IMR-90 (cell line): Measurements from ENCODE around the gene SIRT2. TPM values are rescaled to one million over a fixed set of nuclear protein-coding genes. Genes with fewer than 3 reads are reported as not detected.

ENCODE experiments used
- ATAC-seq: fragments of 200-7000 bp; cut with Tn5 transposase; 2 replicates; pipeline ENCODE4 v1.9.1; 2020; ENCODE audit warnings: low read depth, mild to moderate bottlenecking, moderate library complexity
- BruUV-seq: library from RNA; stranded (reverse); fragments of 400-500 nt; replicated peaks from 2 replicates; lab custom pipeline; 2021; lab: Mats Ljungman, UMichigan
- CTCF ChIA-PET: fragments of 300-600 bp; formaldehyde crosslinking; extraction: SDS; loops from one replicate; lab custom pipeline; 2021; ENCODE audit warnings: antibody characterized with exemption; lab: Yijun Ruan, JAX
- POLR2A ChIA-PET: fragments of 300-600 bp; sonication (Branson Sonifier 250); formaldehyde crosslinking; loops from one replicate; lab custom pipeline; 2022; ENCODE audit warnings: antibody characterized with exemption; ENCODE audit not compliant: unreplicated experiment; lab: Charles Lee
- DNase-seq: peaks from one replicate; pipeline ENCODE4 v3.0.0; 2013
- H2AFZ ChIP-seq: replicated peaks from 2 replicates; pipeline ENCODE3; 2013; ENCODE audit warnings: low read length, mild to moderate bottlenecking; ENCODE audit not compliant: poor library complexity
- H2AK5ac ChIP-seq: 2 replicates; pipeline ENCODE4 v1.6.1; 2013; ENCODE audit warnings: low read depth, low read length, inconsistent platforms
- H2AK9ac ChIP-seq: replicated peaks from 2 replicates; pipeline ENCODE3; 2013; ENCODE audit warnings: mild to moderate bottlenecking, low read depth, low read length, moderate library complexity; ENCODE audit not compliant: poor library complexity
- H2BK120ac ChIP-seq: 2 replicates; pipeline ENCODE4 v1.6.1; 2013; ENCODE audit warnings: low read depth, low read length, inconsistent platforms
- H2BK15ac ChIP-seq: 3 replicates; pipeline ENCODE4 v1.6.1; 2013; ENCODE audit warnings: low read depth, low read length, inconsistent platforms
- H2BK20ac ChIP-seq: 2 replicates; pipeline ENCODE4 v1.6.1; 2013; ENCODE audit warnings: low read depth, mild to moderate bottlenecking, inconsistent platforms, low read length, moderate library complexity
- H2BK5ac ChIP-seq: 2 replicates; pipeline ENCODE4 v1.6.1; 2013; ENCODE audit warnings: mild to moderate bottlenecking, low read depth, low read length, inconsistent platforms; ENCODE audit not compliant: poor library complexity, severe bottlenecking
- H3K14ac ChIP-seq: replicated peaks from 2 replicates; pipeline ENCODE4 v1.6.1; 2013; ENCODE audit warnings: low read depth, low read length, inconsistent platforms
- H3K18ac ChIP-seq: 2 replicates; pipeline ENCODE4 v1.6.1; 2013; ENCODE audit warnings: low read depth, low read length, control low read depth
- H3K23ac ChIP-seq: 2 replicates; pipeline ENCODE4 v1.6.1; 2013; ENCODE audit warnings: low read depth, low read length, inconsistent platforms
- H3K27ac ChIP-seq: 2 replicates; pipeline ENCODE4 v1.5.1; 2013; ENCODE audit warnings: mild to moderate bottlenecking, control low read depth, low read length; ENCODE audit not compliant: insufficient read depth
- H3K27me3 ChIP-seq: 2 replicates; pipeline ENCODE4 v1.6.1; 2013; ENCODE audit warnings: low read length; ENCODE audit not compliant: control insufficient read depth, insufficient read depth
- H3K36me3 ChIP-seq: 2 replicates; pipeline ENCODE4 v1.6.1; 2013; ENCODE audit warnings: low read length, mixed read lengths; ENCODE audit not compliant: control insufficient read depth, insufficient read depth
- H3K4ac ChIP-seq: 2 replicates; pipeline ENCODE4 v1.6.1; 2013; ENCODE audit warnings: low read depth, low read length, inconsistent platforms
- H3K4me1 ChIP-seq: 2 replicates; pipeline ENCODE4 v1.6.1; 2013; ENCODE audit warnings: low read length, mixed read lengths; ENCODE audit not compliant: control insufficient read depth, insufficient read depth
- H3K4me2 ChIP-seq: 2 replicates; pipeline ENCODE4 v1.6.1; 2013; ENCODE audit warnings: low read depth, mild to moderate bottlenecking, control low read depth, low read length, moderate library complexity
- H3K4me3 ChIP-seq: 2 replicates; pipeline ENCODE4 v1.5.1; 2013; ENCODE audit warnings: low read depth, mild to moderate bottlenecking, control low read depth, low read length, moderate library complexity; ENCODE audit not compliant: insufficient read depth
- H3K56ac ChIP-seq: 2 replicates; pipeline ENCODE4 v1.6.1; 2013; ENCODE audit warnings: low read length, inconsistent platforms; ENCODE audit not compliant: insufficient read depth; ENCODE audit errors: extremely low read depth
- H3K79me1 ChIP-seq, 2 experiments: 2 replicates each; pipeline ENCODE4 v1.6.1; 2013; ENCODE audit warnings: low read length in 2 of 2, inconsistent platforms in 1 of 2, low read depth in 1 of 2
- H3K9ac ChIP-seq: 2 replicates; pipeline ENCODE4 v1.6.1; 2013; ENCODE audit warnings: low read depth, low read length, control low read depth
- H3K9me1 ChIP-seq: 2 replicates; pipeline ENCODE4 v1.6.1; 2013; ENCODE audit warnings: low read length, inconsistent platforms; ENCODE audit not compliant: insufficient read depth
- H3K9me3 ChIP-seq: 2 replicates; pipeline ENCODE4 v1.6.1; 2013; ENCODE audit warnings: low read length; ENCODE audit not compliant: control insufficient read depth, insufficient read depth
- H4K20me1 ChIP-seq: 2 replicates; pipeline ENCODE4 v1.6.1; 2013; ENCODE audit warnings: low read length, inconsistent platforms; ENCODE audit not compliant: insufficient read depth
- H4K5ac ChIP-seq: 2 replicates; pipeline ENCODE4 v1.6.1; 2013; ENCODE audit warnings: mild to moderate bottlenecking, low read depth, low read length, control low read depth
- H4K8ac ChIP-seq, 2 experiments: 2 replicates each; pipeline ENCODE4 v1.6.1; 2013; ENCODE audit warnings: low read depth in 2 of 2, low read length in 2 of 2, control low read depth in 1 of 2, inconsistent platforms in 1 of 2
- H4K91ac ChIP-seq: 2 replicates; pipeline ENCODE4 v1.6.1; 2013; ENCODE audit warnings: low read depth, low read length, inconsistent platforms; ENCODE audit not compliant: insufficient read depth
- CEBPB ChIP-seq: IDR thresholded peaks from 2 replicates; pipeline ENCODE4 v1.6.1; 2012; ENCODE audit warnings: low read depth, low read length, improper control_type of control experiment
- CHD1 ChIP-seq: IDR thresholded peaks from 2 replicates; pipeline ENCODE4 v1.6.1; 2012; ENCODE audit warnings: low read depth, low read length, improper control_type of control experiment
- NFE2L2 ChIP-seq: fragments of 150-350 bp; IDR thresholded peaks from 2 replicates; pipeline ENCODE4 v1.6.1; 2016; ENCODE audit warnings: low read depth, mild to moderate bottlenecking, low read length
- POLR2A ChIP-seq: IDR thresholded peaks from 2 replicates; pipeline ENCODE4 v1.6.1; 2012; ENCODE audit warnings: mild to moderate bottlenecking, low read depth, low read length
- RFX5 ChIP-seq: IDR thresholded peaks from 2 replicates; pipeline ENCODE4 v1.8.0; 2012; ENCODE audit warnings: low read depth, mild to moderate bottlenecking, low read length, moderate library complexity
- USF2 ChIP-seq: fragments of 150-350 bp; IDR thresholded peaks from 2 replicates; pipeline ENCODE4 v1.6.1; 2017; ENCODE audit warnings: mild to moderate bottlenecking, antibody characterized with exemption, low read length, low read depth
- WGBS, 2 experiments: methylation state at CpG; one replicate each; pipeline versions ENCODE4 v1.1.5 to v1.1.7; 2013; ENCODE audit warnings: missing lambda C conversion rate in 2 of 2; ENCODE audit not compliant: insufficient read length in 1 of 2; ENCODE audit errors: extremely low coverage in 2 of 2; 5-methylcytosine and 5-hydroxymethylcytosine counted together
- dilution Hi-C: fragments of 300-500 bp; cut with HindIII; formaldehyde crosslinking; loops from one replicate; pipeline ENCODE4 v1.14.3; 2018; ENCODE audit warnings: low sequenced_read_pairs; ENCODE audit not compliant: unreplicated experiment
- in situ Hi-C: fragments of 300-500 bp; cut with MboI; formaldehyde crosslinking; loops from 3 replicates; pipeline ENCODE4 v1.14.3; 2019; ENCODE audit warnings: low sequenced_read_pairs, inconsistent platforms, mixed read lengths
- intact Hi-C: fragments of 100-400 bp; cut with micrococcal nuclease; formaldehyde crosslinking; loops from 2 replicates; pipeline ENCODE4 v1.10.0; 2022
- polyA plus RNA-seq, 3 experiments: library from polyadenylated mRNA; depleted of rRNA; stranded (reverse); fragments of >200 nt; gene quantifications; 2 replicates each; pipeline ENCODE4 v1.2.3, GENCODE V29; 2012; ENCODE audit warnings: low replicate concordance in 1 of 3
- total RNA-seq: library from RNA; depleted of rRNA; stranded (reverse); fragments of >200 nt; gene quantifications from 2 replicates; pipeline ENCODE4 v1.2.3, GENCODE V29; 2012
- TF ChIP-seq, protein P1 (sequence below): fragments of 150-350 bp; IDR thresholded peaks from 2 replicates; pipeline ENCODE4 v1.6.1; 2016; ENCODE audit warnings: low read depth, mild to moderate bottlenecking, low read length, moderate library complexity, borderline replicate concordance

SIRT2 gene
- total and polyA plus RNA-seq, 2 of the 4 experiments (the other 2 are of a cell fraction): 43.0 to 50.0 TPM

GRCh38 chr19:38841787-38842438, 57.5 kb downstream of the SIRT2 start:
- no peak overlapping the region for H3K4me2 ChIP-seq
- no TSS peak for BruUV-seq
- no peak overlapping the region for H2AK5ac ChIP-seq
- H3K56ac ChIP-seq: no peak overlapping the region
- H2BK5ac ChIP-seq: no peak overlapping the region
- H3K4me3 ChIP-seq: no peak overlapping the region
- WGBS, 2 experiments: no CpG with 5 or more reads among the region's 19 CpGs
- no peak overlapping the region for H3K18ac ChIP-seq
- no peaks in the 10 kb centered on the region for H3K9me3 ChIP-seq
- H4K20me1 ChIP-seq: peaks cover 84% of the 10 kb centered on the region
- H3K36me3 ChIP-seq: peaks cover 91% of the 10 kb centered on the region
- POLR2A ChIA-PET: interaction anchor here (0.6 kb wide), 1 partner anchor 130 kb away, joined by 5 read pairs; no protein-coding TSS in a partner anchor
- no peak overlapping the region for H4K91ac ChIP-seq
- TF ChIP-seq CHD1 (no peak), NFE2L2 (no peak), POLR2A (no peak), USF2 (no peak), RFX5 (no peak), CEBPB (no peak)
- TF ChIP-seq, protein P1, sequence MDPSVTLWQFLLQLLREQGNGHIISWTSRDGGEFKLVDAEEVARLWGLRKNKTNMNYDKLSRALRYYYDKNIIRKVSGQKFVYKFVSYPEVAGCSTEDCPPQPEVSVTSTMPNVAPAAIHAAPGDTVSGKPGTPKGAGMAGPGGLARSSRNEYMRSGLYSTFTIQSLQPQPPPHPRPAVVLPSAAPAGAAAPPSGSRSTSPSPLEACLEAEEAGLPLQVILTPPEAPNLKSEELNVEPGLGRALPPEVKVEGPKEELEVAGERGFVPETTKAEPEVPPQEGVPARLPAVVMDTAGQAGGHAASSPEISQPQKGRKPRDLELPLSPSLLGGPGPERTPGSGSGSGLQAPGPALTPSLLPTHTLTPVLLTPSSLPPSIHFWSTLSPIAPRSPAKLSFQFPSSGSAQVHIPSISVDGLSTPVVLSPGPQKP: no peak
- no peak overlapping the region for H3K14ac ChIP-seq
- H3K79me1 ChIP-seq: peaks cover 62 to 91% of the 10 kb centered on the region in 2 experiments
- dilution Hi-C loops: no loop called here
- no peak overlapping the region for H3K4ac ChIP-seq
- in situ Hi-C loops: no loop called here
- no peak overlapping the region for H3K23ac ChIP-seq
- no peak overlapping the region for H3K27ac ChIP-seq
- CTCF ChIA-PET: interaction anchor here (0.6 kb wide), 1 partner anchor 8 kb away, joined by 3 read pairs; no protein-coding TSS in a partner anchor
- intact Hi-C loops: no loop called here
- no peak overlapping the region for H2BK20ac ChIP-seq
- H3K27me3 ChIP-seq: no peaks in the 10 kb centered on the region
- H2BK120ac ChIP-seq: no peak overlapping the region
- H2AK9ac ChIP-seq: no peak overlapping the region
- peaks cover 7% of the 10 kb centered on the region; the same call in 1 of the 2 replicates for H3K9me1 ChIP-seq
- no peak overlapping the region for H4K5ac ChIP-seq
- no peak overlapping the region for H2AFZ ChIP-seq
- H2BK15ac ChIP-seq: no peak overlapping the region
- H4K8ac ChIP-seq: no peak overlapping the region
- ATAC-seq (no peak), DNase-seq (no peak)
- peaks cover 6% of the 10 kb centered on the region; the same call in 1 of the 2 replicates for H3K4me1 ChIP-seq
- H3K9ac ChIP-seq: no peak overlapping the region
